ENCODE measurements around the gene PSMG4. TPM values are rescaled to one million over a fixed set of nuclear protein-coding genes. Genes with fewer than 3 reads are reported as not detected.

PSMG4 gene
- total and polyA plus RNA-seq, 2 of the 8 experiments (the other 6 are each of a cell fraction or from before 2014, with no cell fraction given), result 40.6 to 113 TPM

DNA sequence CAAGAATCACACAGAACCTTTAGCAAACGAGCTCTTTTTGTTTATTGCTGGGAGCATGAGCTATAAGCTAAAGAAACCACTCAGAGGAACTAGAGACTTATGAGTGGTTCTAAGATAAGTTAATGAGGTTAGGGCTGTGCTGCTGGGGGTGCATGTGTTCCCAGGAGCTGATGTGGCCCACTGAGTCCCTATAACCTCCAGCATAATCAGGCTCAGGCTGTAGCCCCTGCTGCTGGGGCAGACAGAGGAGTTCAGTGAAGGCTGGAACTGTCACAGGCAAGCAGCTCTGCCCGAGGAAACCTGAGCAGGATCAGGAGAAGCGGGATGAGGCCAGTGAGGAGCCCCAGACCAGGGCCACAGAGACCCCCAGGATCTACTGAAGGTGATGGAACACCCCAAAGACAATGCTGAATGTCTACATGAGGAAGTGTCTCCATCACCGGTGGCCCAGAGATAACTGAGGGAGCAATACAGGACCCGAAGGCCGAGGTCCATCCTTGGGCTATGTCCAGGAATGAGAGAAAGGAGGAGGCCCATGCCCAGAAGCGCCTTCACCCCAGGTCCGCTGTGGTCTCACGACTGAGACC lies 48.6 kb upstream of the PSMG4 start:
- no peak overlapping the region for H4K8ac ChIP-seq (ENCODE audit: extremely low read depth, insufficient read depth, low read length)
- no peak overlapping the region for H2BK120ac ChIP-seq (replicated peaks; ENCODE audit: low read depth, low read length)
- no peaks in the 10 kb centered on the region for H3K79me2 ChIP-seq (ENCODE audit: control insufficient read depth in 1 of 2, insufficient read depth in 2 of 2, low read length in 2 of 2)
- no peaks in the 10 kb centered on the region for H4K20me1 ChIP-seq (replicated peaks in 1 of 2; ENCODE audit: control insufficient read depth in 1 of 2, insufficient read depth in 2 of 2, low read length in 2 of 2)
- FAIRE-seq (no peak), DNase-seq (ENCODE audit: low read depth in 1 of 2, low spot score in 2 of 2) (no peak)
- H2BK15ac ChIP-seq (ENCODE audit: low read length), result peak overlapping the region; percentile 82; the same call in 1 of the 2 replicates
- H3K36me3 ChIP-seq (ENCODE audit: control insufficient read depth in 2 of 4, insufficient read depth in 4 of 4, low read length in 3 of 4), result no peaks in the 10 kb centered on the region
- no peak overlapping the region for H2BK5ac ChIP-seq (ENCODE audit: low read depth, low read length)
- no peak overlapping the region for H3K14ac ChIP-seq (ENCODE audit: insufficient read length)
- H2BK20ac ChIP-seq (ENCODE audit: low read length), result no peak overlapping the region
- no peak overlapping the region for H3K4me3 ChIP-seq (ENCODE audit: extremely low read depth in 1 of 4, insufficient read depth in 2 of 4, low read depth in 3 of 4, low read length in 4 of 4)
- H3K23ac ChIP-seq (ENCODE audit: insufficient read length), result no peak overlapping the region
- no peak overlapping the region for H3K27ac ChIP-seq (ENCODE audit: low read depth, low read length)
- H2BK12ac ChIP-seq (ENCODE audit: low read depth, low read length), result 0 out of 2 replicates have a peak overlapping the region, but pooled peaks have one; percentile 10
- no peaks in the 10 kb centered on the region for H3K23me2 ChIP-seq (ENCODE audit: low read depth, low read length)
- H3K18ac ChIP-seq (ENCODE audit: extremely low read depth, low read length), result no peak overlapping the region
- no peak overlapping the region for H2AFZ ChIP-seq (ENCODE audit: low read length)
- peaks cover 3 to 10% (median 4%) of the 10 kb centered on the region in 4 experiments; a peak in 6 of 7 replicates for H3K4me1 ChIP-seq (replicated peaks in 1 of 4; ENCODE audit: control insufficient read depth in 3 of 4, insufficient read depth in 4 of 4, low read length in 3 of 4)
- H3K9ac ChIP-seq (replicated peaks in 1 of 4; ENCODE audit: extremely low read depth in 1 of 4, low read depth in 3 of 4, low read length in 3 of 4), result no peak overlapping the region
- H4K5ac ChIP-seq (ENCODE audit: insufficient read length, low read depth, low read length), result no peak overlapping the region
- H3K27me3 ChIP-seq (replicated peaks in 1 of 4; ENCODE audit: control insufficient read depth in 3 of 4, extremely low read depth in 1 of 4, insufficient read depth in 3 of 4, low read length in 3 of 4), result no peaks in the 10 kb centered on the region
- H3K4ac ChIP-seq (replicated peaks; ENCODE audit: insufficient read length, low read depth, low read length), result no peak overlapping the region
- no peak overlapping the region for H3K4me2 ChIP-seq (ENCODE audit: insufficient read depth in 1 of 2, low read depth in 2 of 2, low read length in 2 of 2)
- no peak overlapping the region for H3K56ac ChIP-seq (replicated peaks; ENCODE audit: insufficient read length, low read depth, low read length)
- WGBS, 2 experiments (ENCODE audit: extremely low coverage in 1 of 2, insufficient coverage in 1 of 2, insufficient read length in 1 of 2, insufficient replicate concordance in 2 of 2, low coverage in 1 of 2, low lambda C conversion rate in 2 of 2, missing lambda C conversion rate in 1 of 2), result 94% methylated on average over 9 of the region's 9 CpGs; no CpG with 5 or more reads in 1 of the 2 experiments
- ChIA-PET CTCF (ENCODE audit: partially characterized antibody) (interaction anchor here (0.6 to 3.6 kb wide), 5 partner anchors 15 to 97 kb away, joined by 3 to 25 read pairs (median 4); no protein-coding TSS in a partner anchor), POLR2A (ENCODE audit: partially characterized antibody) (interaction anchor here (1.1 to 8.1 kb wide), 11 partner anchors 10 to 77 kb away, joined by 3 to 40 read pairs (median 7); no protein-coding TSS in a partner anchor)
- no peaks in the 10 kb centered on the region; the same call in 1 of the 2 replicates for H3K79me1 ChIP-seq (ENCODE audit: low read depth, low read length)
- H4K91ac ChIP-seq (replicated peaks; ENCODE audit: insufficient read length, low read length), result peak overlapping the region; percentile 53
- H2AK5ac ChIP-seq (ENCODE audit: low read depth, low read length), result no peak overlapping the region
- no peaks in the 10 kb centered on the region for H3K9me3 ChIP-seq (ENCODE audit: insufficient read depth in 2 of 2, low read depth in 1 of 2, low read length in 1 of 2)
- TF ChIP-seq, protein P1, sequence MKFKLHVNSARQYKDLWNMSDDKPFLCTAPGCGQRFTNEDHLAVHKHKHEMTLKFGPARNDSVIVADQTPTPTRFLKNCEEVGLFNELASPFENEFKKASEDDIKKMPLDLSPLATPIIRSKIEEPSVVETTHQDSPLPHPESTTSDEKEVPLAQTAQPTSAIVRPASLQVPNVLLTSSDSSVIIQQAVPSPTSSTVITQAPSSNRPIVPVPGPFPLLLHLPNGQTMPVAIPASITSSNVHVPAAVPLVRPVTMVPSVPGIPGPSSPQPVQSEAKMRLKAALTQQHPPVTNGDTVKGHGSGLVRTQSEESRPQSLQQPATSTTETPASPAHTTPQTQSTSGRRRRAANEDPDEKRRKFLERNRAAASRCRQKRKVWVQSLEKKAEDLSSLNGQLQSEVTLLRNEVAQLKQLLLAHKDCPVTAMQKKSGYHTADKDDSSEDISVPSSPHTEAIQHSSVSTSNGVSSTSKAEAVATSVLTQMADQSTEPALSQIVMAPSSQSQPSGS (IDR thresholded peaks at IDR 0.05; ENCODE audit: low read length), result no peak
- TF ChIP-seq TAF7 (optimal IDR thresholded peaks at IDR 0.05; ENCODE audit: borderline replicate concordance, low read depth, low read length), result no peak
- no peak for TF ChIP-seq CBX8 (IDR thresholded peaks at IDR 0.05; ENCODE audit: borderline replicate concordance, low read depth, low read length)
- TF ChIP-seq SRF (IDR thresholded peaks at IDR 0.05; ENCODE audit: low read depth, low read length), result no peak
- no peak for TF ChIP-seq TAF1 (IDR thresholded peaks at IDR 0.05; ENCODE audit: low read depth, low read length)
- TF ChIP-seq BCL11A (IDR thresholded peaks at IDR 0.05; ENCODE audit: low read depth in 2 of 2, low read length in 2 of 2), result no peak
- no peak for TF ChIP-seq RXRA (IDR thresholded peaks at IDR 0.05; ENCODE audit: insufficient read depth, low read depth, low read length)
- TF ChIP-seq TCF12 (IDR thresholded peaks at IDR 0.05; ENCODE audit: low read depth, low read length), result no peak
- no peak for TF ChIP-seq MAFK (IDR thresholded peaks at IDR 0.05; ENCODE audit: low read depth, low read length)
- TF ChIP-seq RAD21 (IDR thresholded peaks at IDR 0.05 in 1 of 2, conservative IDR thresholded peaks at IDR 0.05 in 1 of 2; ENCODE audit: low read depth in 2 of 2, low read length in 2 of 2), result no peak

Data from H1 (cell line).